GM19023 (cell line): ENCODE measurements around the gene KCNJ6.
"Not testable (repeated sequence)": the region's sequence is repeated elsewhere in the genome, so short reads cannot be mapped to it uniquely, and the experiment has no call there.

Source experiments
- ATAC-seq: cut with Tn5 transposase; IDR thresholded peaks from one replicate; pipeline ENCODE4 v1.9.1; 2021; ENCODE audit warnings: mild to moderate bottlenecking, moderate library complexity; ENCODE audit not compliant: unreplicated experiment

The KCNJ6 gene

DNA sequence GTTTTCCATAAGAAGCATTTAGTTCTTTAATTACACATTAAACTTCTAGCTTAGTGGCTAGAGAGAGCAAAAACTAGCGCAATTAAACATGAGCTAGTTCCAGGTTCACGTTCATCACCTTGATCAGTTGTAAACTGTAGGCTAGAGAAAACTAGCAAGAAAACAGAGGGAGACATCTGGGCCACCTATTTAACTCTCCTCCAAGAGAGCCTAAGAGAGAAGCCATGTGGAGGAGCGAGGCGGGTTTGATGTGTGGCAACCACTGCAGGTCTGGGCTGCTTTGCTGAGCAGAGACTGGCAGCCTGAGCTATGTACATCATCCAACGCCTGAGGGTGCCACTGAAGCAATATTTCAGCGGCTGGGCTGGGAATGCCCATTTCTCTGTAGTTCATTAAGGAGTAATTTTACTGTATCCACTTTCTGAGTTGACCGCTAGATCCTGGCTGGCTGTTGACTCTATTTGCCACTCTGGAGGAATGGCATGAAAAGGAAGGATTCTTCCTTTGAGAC, 296.7 kb downstream of the KCNJ6 start:
- no peak for ATAC-seq

DNA sequence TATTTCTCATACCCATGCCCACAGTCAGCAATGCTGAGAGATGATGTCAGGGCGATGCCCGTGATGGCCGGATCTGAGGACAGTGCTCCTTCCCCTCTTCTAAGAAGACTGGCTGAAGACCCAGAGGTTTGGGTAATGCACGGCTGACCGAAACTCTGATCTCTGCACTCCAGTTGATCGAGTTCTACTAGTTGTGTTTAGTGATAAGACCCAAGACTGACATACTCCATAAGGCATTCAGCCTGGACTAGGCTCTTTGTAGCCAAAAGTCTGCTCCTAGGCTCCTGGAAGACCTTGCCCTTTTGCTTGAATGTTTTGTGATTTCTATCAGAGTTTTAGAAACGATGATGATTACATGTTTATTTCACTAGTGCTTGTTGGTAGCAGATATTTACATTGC, 298.2 kb downstream of the KCNJ6 start:
- ATAC-seq: no peak

DNA sequence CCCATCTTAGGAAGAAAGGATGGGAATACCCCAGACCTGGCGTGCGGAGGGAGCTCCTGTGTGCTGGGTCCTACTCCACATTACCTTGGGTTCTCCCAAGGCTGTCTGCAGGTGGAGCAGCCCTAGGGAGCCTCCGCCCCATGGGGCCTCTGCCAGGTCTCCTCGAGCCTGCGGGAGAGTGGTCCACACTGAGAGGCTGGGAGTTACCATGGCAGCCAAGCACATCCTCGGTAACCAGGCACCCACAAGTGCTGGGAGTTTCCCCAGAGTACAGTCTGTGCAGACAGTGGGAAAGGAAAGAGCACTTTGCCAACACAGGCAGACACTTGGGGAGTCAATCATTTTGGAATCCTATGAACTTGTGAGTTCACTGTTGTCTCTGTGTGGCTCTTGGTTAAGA, 300.3 kb downstream of the KCNJ6 start:
- ATAC-seq: no peak

DNA sequence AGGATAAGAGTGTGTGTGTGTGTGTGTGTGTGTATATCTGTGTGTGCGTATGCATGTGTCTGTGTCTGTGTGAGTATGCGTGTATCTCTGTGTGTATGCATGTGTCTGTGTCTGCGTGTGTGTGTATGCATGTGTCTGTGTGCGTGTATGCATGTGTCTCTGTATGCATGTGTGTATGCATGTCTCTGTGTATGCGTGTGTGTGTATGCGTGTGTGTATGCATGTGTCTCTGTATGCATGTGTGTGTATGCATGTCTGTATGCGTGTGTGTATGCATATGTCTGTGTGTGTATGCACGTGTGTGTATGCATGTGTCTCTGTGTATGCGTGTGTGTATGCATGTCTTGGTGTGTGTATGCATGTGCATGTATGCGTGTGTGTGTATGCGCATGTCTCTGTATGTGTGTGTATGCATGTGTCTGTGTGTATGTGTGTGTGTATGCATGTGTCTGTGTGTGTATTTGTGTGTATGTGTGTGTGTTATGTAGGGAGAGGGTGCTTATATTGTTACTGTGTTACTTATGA, 301.8 kb downstream of the KCNJ6 start:
- no peak for ATAC-seq

DNA sequence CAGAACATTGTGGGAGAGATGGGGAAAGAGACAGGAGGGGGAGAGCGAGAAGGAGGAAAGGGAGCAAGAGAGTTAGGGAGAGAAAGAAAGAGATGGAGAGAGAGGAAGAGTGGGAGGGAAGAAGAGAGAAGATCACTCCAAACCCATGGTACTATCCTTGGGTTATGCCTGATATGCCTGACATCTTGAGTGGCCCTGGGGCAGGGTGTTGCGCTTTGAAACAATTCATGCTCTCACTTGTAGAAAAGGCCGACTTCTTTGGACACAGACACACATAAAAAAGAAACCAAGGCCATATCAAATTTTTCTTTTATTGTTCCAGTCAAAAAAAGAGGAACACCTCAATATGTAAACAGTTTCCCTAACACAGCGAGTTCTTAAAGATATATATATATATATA, 309.2 kb downstream of the KCNJ6 start:
- ATAC-seq: no peak

DNA sequence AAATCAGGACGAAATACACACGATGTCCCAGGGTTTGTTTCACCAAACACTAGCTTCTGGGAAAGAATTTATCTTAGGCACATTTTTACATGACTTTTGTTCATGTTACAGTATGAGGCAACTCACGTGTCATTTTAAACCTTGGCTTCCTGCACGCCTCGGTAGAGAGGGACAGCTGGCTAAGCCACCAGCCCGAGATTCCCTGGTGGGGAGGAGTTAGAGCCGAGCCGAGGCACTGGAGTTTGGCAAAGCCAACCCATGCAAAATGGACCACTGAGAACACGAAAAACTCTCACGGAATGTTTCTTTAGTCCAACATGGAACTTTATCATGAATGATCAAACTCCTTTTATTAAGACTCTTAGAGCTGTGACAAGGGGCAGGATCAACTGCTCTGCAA, 309.7 kb downstream of the KCNJ6 start:
- ATAC-seq: no peak

DNA sequence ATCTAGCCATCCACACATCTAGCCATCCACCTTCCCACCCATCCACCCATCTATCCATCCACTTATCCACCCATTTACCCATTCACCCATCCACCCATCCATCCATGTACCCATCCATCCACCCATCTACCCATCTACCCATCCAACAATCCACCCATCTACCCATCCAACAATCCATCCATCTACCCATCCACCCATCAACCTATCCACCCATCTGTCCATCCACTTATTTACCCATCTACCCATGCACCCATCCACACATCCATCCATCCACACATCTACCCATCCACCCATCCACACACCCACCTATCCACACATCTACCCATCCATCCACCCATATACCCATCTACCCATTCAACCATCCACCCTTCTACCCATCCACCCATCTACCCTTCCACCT, 311.3 kb downstream of the KCNJ6 start:
- ATAC-seq: no peak

DNA sequence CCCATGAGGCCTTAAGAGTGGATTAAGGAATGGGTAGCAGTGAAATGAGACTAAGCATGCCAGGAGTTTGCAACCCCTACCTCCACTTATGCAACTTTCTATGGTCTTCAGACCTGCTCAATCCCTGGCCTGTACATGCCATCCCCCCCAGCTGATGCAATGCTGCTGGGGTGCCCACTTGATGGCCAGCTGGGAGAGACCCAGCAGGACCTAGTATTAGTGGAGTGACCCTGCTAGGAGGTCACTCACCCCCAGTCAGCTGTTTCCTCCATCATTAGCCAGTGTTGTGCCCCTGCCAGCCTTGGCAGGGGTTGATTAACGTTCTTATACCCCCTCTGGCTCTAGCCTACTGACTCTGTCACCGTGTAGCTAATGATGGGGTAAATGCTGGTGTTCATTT, 313.1 kb downstream of the KCNJ6 start:
- no peak for ATAC-seq

DNA sequence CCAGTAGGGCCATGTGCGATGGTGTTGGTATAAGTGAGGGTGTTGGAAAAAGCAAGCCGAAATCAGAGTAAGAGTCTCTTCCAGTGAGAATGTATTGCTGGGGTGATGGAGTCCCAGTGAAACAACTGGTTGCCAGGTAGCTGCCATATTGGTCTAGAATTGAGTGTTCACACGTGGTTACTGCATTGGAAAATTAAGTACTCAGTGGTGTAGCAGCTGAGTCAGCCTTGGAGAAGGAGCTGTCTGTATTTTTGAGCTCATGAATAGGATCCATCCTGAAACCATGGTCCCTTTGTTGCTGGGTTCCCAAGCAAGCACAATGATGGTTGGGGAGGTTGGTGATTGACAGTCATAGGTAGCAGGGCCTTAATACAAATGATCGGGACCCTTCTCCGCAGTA, 314.3 kb downstream of the KCNJ6 start:
- no peak for ATAC-seq

DNA sequence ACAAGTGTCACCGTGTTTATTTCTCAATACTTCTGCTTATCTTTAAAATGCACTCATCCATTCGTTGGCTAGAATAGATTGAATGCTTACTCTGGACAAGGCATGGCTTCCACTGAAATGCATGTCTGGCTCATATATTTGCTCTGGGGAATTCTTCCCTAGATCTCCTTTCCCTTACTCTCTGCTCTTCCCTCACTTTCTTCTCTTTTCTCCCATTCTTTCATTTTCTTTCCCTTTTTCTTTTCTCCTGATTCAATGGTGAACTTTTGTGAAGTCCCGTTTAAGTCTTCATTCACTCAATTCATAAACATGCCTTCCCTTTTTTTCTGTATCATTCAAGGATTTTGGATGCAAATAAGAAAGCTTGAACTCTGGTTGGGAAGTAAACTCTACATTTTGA, 315.2 kb downstream of the KCNJ6 start:
- ATAC-seq: no peak

DNA sequence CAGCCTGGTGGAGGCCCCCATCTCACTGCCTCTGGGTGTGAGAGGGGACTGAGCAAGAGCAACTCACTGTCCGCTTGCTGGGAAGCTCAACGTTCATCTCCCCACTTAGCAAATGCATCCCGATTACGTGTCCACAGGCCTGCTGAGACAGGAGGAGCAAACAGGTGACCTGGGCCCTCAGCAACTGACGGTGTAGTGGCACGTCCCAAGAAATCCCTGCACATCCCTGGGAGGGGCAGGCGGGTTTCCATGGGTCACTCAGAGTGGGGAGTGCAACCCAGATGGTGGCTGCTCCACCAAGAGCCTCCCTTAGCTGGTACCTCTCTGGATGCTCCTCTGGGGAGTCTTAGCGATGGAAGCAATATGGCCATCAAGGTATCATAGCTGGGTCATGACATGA, 320.3 kb downstream of the KCNJ6 start:
- ATAC-seq: no peak

DNA sequence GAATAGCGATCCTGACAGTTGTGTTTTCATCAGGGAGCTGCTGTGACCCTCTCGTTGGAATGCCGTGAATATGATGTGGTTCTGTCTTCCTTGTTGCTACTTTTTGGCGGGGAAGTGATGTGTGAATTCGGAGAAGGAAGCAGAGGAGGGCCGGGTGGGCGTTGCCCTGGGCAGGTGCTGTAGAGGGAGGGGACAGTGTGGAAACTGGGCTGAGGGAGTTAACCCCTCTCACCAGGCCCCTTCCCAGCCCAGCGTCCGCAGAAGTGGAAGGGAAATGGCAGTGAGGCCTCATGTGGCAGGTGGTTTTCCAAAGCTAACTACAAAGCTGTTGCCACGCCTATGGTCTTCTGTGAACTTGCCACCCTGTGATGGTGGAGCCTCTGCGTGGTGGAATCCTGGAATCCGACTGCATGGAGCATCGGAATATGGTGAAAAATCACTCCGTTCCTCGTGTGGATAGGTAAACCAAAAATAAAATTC, 321.7 kb downstream of the KCNJ6 start:
- no peak for ATAC-seq

DNA sequence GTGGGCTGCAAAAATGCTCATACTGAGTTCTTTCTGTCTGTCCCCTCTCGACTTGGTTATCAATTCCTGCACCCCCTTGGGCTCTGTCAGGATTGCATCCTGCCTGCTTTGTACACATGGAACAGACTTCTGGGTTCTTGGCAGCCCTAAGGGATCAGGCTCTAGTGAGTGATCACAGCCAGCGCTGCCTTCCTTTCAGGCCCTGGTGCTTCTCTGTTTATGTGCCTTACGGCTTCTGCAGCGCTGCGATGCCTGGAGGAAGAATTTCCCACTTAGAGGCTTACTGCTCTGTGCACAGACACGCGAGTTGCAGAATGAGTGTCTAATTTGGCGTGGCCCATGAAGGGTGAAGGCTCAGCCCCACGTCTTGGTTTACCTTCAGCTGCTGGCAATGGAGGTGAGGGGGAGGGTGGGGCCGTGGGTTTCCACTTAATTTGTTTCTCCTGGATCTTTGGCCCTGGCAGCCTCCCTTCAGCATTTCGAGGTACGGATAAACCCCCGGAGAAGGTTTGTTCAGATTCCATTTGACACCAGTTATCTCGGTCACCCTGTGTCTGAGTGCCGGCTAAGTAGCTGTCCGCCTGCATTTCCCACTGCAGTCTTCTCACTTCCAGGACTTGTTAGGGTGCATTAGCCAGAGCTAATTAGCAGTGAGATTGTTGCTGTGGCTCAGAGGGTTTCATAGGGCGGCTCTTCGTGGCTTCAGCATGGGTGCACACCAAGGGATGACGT, 322.4 kb downstream of the KCNJ6 start:
- ATAC-seq: no peak

DNA sequence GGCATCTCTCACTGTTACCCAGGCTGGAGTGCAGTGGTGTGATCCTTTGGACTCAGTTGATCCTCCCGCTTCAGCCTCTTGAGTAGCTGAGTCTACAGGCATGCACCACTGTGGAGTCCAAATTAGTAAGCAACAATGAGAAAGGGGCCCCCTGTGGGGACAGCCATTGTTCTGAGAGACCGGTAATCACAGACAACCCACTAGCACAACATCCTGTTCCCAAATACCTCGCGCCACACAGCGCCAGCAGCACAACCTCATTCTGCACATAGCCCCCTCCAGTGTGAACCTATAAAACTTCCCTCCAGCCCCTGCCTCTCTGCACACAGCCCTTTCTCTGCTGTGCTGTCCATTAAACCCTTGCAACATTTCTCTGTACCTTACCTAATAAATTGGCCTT, 323.2 kb downstream of the KCNJ6 start:
- ATAC-seq: no peak

DNA sequence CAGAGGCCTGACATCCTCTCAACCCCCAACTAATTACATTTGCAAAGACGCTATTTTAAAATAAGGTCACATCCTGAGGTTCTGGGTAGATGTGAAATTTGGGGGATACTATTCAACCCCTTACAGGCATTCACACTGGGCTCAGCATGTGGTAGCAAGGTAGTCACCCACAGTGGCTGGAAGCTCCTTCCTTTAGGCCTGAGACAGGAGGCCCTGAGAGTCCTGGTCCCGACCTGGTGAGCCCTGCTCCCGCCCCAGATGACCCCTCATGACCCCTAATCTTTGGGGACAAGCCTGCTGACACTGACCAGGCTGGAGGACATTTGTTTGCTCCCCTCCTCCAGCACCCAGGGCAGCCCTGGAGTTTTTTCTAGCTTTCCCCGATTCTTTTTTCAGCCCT, 323.8 kb downstream of the KCNJ6 start:
- ATAC-seq: no peak

DNA sequence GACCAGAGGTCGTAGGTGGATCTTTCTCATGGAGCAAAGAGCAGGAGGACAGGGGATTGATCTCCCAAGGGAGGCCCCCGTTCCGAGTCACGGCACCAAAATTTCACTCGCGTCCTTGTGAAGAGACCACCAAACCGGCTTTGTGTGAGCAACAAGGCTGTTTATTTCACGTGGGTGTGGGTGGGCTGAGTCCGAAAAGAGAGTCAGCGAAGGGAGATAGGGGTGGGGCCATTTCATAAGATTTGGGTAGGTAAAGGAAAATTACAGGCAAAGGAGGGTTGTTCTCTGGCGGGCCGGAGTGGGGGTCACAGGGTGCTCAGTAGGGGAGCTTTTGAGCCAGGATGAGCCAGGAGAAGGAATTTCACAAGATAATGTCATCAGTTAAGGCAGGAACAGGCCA, 324.3 kb downstream of the KCNJ6 start:
- ATAC-seq: not testable (repeated sequence)

DNA sequence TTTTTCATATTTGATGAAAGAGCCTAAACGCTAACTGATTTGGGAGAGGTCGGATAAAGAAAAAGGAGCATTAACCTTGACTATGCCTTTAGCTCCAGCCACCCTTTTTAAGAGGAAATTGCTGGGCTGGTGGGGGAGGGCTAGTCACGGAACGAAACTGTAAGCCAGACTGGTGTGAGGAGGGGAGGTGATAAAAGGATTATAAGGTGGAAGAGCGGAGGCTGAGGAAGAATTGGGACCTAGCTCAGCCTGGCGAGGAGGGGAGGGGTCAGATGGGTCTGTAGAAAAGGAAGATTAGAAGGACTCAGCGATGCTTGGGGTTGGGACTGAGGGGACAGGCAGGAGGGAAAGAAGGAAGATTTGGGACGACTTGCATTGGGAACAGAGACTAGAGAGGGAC, 325.4 kb downstream of the KCNJ6 start:
- not testable (repeated sequence) for ATAC-seq

DNA sequence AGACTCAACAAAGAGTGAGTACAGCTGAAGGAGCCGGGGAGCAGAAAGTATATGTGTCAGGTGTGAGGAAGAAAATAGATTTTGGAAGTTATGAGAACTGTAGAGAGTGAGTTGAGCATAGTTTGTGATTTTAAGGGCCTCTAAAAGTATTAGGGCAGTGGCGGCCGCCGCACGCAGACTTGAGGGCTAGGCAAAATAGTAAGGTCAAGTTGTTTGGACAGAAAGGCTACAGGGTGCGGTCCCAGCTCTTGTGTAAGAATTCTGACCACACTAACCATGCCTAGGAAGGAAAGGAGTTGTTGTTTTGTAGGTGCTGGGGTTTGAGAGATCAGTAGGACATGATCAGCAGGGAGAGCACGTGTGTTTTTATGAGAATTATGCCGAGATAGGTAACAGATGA, 327.6 kb downstream of the KCNJ6 start:
- ATAC-seq: not testable (repeated sequence)

DNA sequence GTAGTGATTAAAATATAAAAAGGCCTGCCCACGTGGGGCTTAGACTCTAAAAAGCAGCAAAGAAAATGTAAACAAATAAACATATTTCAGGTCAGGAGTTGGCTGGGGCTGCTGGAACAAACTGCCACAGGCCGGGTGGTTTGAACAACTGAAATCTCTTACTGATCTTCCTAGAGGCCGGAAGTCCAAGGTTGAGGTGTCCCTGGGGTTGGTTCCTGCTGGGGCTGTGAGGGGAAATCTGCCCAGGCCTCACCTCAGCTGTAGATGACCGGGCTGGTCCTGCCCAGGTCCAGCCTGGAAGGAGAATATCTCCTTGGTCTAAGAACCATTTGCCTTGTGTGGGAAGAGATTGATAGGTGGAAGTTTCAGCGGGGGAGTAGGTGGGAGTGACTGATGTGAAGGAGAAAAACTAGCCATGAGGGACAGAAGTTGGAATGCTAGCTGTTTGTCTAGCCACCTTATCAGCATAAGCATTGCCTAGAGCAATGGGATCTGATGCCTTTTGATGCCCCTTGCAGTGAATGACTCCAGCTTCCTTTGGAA, 328.6 kb downstream of the KCNJ6 start:
- ATAC-seq: no peak

DNA sequence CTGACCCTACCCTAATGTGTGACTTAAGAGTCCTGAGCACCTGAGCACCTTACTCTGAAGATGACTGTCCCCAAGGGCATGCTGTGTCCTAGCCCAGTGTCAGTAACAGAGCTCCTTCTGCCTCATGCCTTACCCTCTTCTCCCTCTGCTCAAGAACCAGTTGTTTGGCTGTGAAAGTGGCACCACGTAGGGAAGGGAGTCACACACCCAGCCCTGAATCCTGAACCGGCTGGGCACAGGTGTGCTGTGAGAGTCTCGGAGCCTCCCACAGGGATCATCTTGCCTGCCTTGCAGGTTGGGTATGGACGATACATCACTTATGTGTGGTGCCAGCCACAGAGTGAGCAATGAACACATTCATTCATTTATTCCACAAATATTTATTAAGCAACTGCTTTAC, 329.1 kb downstream of the KCNJ6 start:
- ATAC-seq: no peak

DNA sequence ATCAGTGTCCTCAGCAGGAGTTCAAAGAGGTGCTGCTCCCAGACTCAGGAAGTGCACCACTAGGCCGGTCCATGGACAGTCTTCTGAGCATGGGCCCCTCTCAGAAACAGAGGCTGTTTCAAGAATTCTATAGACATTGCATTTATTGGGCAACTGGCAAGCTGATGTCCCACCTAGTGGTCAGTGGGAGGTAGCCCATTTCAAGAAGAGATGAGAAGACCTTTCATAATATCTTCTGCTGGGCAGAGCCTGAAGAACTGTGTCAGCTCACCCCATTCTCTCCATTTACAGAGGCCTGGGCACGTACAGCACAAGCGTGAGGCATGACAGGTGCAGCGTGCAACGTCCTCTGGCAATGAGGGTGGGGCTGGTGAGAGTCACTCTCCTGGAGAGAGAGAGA, 333.7 kb downstream of the KCNJ6 start:
- no peak for ATAC-seq

DNA sequence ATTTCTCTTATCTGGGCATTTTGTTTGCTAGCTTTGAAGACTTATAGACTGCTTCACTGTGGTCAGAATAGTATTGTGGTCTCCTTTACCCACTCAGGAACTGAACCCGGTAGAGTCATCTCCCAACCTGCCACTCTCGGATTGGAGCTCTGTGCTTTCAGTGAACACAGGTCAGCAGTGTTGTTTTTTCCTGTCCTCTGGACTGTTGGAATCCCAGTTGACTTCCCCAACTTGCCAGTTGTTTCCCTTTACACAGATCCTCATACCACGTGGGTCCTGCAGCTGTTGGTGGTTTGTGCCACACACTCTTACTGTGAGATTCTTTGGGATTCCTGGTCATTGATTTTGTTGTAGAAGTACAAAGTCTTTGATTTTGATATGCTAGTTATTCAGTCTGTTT, 335.6 kb downstream of the KCNJ6 start:
- ATAC-seq: no peak
